CD1c-positive myeloid dendritic cell (primary cell): ENCODE measurements around the gene ESPN.
A peak's percentile ranks its signal among the peaks of the same experiment; 100 is the strongest.
"Not testable (repeated sequence)": the region's sequence is repeated elsewhere in the genome, so short reads cannot be mapped to it uniquely, and the experiment has no call there.

Experiments used
- DNase-seq: peaks from one replicate; pipeline ENCODE4 v3.0.0-alpha.2; 2016; ENCODE audit errors: extremely low spot score

Gene ESPN

DNA sequence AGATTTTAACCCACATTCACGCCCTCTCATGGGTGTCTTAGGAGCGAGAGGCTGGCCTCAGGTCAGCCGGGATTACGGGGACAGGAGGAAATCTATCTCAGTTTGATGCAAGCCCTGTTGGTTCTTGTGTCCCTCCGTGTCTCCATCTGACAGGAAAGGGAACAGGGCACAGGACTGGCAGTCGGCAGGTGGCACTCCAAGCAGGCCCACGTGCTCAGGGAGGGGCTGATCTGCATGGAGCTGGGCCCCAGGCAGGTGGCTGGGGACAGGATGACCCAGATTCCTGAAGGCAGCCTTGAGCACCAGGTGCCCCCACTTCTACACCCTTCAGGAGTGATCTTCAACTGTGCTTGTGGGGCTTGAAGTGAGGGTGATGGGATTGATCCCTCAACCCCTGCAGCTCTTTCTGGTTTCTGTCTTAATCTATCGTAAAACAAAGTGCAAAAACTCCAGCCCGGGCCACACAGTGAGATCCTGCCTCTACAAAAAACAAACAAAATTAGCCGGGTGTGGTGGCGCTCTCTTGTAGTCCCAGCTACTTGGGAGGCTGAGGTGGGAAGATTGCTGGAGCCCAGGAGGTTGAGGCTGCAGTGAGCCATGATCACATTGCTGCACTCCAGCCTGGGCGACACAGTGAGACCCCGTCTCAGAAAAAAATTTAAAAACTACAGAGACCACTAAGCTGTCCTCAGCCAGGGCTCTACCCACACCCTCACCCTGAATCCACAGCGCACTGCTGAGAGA is 58.6 kb downstream of the ESPN start:
- no peak for DNase-seq

DNA sequence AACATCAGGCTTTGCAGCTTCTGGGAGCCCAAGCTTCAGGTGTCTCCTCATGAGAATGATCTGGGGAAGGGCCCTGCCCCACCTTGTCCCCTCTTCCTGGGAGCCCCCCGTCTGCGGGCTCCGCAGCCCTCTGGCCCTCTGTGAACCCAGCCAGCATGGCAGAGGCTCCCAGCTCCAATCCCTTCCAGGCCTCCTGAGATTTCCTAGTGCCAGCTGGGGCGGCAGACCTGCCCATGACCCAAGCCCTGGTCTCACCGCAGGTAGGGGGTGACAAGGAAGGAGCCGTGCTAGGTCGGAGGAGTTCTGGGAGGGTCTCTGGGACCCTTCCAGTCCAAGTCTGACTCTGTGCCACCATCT is 59.2 kb downstream of the ESPN start:
- DNase-seq, result no peak

DNA sequence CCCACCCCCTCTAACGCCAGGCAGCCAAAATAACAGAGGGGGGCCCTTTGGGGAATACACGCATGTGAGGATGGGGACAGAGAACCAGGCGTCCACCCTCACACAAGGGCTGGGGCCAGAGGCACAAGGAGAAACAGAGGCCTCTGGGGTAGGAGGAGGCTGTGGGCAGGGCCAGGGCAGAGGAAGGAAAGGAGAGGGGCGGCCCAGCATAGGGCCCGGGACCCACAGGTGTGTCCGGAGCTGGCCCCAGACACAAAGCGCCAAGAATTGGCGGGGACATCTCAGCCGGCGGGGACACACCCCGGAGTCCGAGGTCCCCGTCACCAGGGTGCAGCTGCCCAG is 60.2 kb downstream of the ESPN start:
- DNase-seq, result no peak

DNA sequence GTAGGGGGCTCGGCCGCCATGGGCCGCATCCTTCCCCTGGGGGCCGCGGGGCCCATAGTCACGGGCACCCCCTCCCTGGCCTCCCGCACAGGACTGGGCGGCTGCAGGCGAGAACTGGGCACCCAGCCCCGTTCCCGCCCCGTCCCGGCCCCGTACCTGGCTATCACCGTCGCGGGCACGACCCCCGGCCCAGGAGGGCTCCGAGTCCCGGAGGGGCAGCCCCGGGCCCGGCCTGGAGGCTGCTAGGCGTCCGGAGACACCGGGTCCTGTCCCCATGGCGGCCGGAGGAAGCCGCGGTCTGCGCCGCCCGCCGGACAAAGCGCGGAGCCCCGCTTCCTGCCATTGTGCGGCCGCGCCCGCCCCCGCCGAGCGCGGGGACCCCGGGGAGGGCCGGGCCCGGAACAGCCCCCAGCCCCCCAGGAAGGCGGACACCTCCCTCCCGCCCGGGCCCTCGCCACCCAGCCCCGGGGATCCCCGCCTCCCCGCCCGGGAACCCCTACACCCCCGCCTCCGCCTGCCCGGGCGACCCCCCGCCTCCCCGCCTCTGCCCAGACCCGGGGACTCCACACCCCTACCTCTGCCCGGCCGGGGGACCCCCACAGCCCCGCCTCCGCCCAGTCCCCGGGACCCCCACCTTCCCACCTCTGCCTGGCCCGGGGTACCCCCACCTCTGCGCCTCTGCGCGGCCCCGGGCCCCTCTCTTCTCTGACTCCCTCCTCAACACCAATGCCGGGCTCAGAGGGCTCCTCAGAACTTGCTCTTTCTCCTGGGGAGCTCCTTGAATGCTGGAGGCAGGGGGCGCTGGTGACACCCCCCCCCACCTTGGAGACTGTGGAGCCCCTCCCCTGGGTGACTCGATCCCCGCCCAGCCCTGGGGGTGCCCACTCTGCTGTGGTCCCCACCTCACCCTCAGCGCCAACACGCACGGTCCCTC is 60.9 kb downstream of the ESPN start:
- DNase-seq, result no peak

DNA sequence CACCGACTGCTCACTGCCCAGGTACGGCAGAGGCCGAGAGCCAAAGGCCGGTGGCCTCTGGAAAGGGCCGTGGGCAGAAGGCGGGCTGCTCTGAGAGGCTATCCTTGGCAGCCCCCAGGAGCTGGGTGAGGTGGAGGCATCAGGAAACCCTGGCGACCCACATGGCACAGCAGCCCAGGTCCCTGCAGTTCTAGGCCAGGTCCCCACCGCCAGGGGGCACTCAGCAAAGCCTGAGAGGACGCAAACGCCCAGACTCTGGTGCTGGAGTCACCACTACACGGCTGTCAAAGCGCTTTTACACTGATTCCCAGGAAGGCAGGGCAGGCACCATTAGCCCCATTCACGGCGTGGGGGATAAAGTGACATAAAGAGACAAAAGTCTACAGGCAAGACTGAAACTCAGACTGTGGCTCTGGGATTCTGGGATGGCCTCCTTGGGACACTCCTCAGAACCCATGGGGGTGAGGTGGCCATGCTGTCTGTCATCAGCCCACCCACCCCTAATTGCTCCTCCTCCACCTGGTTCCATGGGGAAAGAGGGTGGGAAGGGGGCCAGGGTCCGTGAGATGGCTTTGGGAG is 61.9 kb downstream of the ESPN start:
- peak; percentile 87 for DNase-seq

DNA sequence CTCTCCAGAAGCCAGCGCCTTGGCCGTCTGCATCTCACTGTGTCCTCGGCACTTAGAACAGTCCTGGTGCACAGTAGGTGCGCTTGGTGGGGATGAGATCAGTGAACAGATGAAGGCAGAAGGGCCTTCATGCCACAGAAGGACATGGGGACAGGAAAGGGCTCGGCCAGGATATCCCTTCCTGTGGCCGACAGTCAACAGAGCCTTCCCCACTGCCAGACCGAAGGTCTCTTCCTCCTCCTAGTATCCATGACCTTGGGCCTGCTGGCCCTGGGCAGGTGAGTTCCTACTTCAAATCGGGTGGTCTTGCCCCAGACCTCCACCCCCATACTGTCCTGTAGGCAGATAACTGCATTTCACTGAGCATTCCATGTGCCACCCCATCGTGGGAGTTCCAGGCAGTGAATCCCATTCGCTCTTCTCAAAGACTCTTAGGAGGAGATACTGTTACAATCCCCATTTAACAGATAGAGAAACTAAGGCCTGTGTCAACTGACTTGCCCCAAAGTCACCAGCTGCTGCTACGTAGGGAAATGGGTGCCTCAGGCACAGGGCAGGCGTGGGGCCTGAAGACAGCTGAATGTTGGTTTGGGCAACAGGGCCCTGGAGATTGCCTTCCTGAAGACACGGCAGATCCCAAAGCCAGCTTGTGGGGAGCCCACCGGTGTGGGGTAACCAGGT is 63.4 kb downstream of the ESPN start:
- no peak for DNase-seq

DNA sequence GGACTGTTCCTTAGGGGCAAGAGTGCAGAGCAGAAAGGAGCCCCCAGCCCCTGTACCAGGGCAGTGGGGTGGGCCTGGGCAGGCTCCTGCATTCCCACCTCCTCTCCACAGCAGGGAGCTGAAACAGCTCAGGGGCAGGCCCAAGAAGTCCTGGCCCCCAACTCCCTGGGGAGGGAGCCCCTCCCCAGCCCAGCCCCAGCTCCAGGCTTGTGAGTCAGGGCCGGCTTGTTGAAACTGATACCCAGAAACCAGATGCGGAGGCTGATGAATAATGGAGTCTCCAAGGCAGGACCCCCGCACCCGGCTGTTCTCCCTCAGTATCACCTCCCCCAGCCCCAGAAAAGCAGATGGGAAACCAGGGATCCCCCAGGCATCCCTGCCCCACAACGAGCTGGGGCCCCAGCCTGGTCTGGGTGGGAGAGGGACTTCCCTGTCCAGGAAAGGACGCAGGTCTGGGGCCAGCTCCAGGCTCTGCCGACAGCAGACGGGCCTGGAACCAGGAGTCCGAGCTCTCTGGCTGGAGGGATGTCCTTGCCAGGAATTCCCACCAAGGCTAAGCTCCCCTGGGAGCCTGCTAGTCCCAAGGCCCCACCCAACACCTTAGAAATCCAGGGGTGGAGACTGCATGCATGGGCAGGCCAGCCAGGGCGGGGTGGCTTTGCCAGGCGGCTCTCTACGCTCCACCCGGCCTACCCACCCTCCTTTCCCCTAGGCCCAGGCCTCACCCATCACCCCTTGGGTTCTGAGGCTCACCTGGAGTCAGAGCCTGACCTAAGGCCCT is 64.2 kb downstream of the ESPN start:
- DNase-seq, result no peak

DNA sequence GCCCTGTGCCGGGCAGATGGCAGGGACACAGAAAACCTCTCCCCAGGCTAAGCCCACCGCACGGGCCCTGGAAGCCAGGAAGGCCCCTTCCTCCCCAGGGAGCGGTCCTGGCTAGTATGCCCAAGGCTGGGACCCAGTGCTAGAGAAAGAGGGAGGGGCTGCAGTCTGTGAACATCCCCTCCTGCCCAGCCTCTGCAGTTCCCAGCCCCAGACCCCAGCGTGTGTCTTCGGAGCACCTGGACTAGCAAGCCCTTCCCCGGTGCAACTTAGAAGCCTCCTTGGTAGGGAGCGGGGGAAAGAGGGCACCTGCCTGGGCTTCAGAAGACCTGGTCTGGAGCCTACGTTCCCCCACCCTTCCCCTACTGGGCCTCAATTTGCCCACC is 64.8 kb downstream of the ESPN start:
- no peak for DNase-seq

DNA sequence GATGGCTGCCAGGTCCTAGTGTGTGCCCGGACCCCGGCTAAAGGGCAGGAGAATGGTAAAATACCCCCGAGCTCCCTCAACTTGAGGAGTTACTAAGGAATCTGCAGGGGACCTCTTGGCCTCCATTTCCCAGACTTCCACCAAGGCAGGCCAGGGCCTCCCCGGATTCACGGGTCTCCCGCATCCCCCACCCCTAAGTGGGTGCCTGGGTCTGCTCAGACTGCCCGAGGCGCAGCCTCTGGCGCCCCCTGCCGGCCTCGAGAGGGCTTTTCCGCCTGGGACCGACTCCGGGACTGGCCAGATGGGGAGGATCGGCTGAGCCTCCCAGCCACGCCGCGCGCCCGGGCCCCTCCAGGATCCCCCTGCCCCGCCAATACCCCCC is 65.2 kb downstream of the ESPN start:
- DNase-seq, result peak; percentile 83

DNA sequence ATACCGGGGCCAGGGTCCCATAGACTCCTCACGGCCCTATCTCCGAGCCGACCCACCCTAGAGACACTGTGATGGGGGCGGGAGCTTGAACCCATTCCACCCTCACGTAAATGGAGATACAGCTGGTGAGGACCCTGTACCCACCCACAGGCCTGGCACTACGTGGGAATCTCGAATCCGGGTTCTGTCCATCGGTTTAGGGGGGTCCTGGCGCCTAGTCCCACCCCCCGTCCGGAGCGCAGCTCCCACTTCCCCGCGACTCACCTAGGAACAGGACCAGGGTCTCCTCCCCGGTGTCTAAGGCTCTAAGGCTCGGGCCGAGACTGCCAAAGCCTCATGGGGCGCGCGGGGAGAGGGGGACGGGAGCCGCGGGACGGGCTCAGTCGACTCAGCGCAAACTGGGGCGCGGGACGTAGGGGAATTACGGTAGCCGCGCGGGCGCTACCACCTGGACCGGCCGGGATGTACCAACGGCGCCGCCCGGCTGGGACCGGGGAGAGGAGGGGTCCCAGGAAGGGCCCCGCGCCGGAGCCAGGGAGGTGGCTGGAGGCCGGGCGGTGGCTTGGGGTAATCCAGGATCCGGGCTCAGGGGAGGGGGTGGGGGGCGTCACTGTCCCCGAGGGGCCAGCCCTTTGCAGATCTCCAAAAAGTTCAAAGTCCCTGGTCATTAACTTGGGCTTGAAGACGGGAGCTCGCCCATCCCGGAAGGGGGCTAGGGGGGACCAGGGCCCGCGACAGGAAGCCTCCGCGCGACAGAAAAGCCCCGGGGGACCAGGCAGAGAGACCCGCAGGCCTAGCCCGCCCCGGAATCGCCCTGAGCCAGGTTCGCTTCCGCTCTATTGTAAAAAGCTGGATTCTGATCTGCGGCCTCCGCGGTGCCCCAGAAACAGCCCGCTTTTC is 65.9 kb downstream of the ESPN start:
- no peak for DNase-seq

DNA sequence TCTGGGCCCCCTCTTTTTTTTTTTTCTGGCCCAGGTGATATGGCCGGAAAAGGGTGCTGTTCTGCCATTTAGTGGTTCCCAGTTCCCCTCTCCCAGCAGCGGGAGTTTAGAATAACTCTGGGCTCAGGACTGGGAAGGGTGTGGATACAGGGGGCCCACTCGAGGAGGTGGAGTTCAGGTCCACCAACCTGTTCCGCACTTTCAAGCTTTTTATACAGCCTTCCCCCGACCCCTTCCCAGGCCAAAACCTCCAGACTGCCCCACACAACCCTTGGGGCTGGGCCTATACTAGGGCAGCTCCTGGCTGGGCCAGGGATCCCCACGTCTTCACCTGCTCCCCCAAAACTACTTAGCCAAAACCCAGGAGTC is 66.5 kb downstream of the ESPN start:
- no peak for DNase-seq

DNA sequence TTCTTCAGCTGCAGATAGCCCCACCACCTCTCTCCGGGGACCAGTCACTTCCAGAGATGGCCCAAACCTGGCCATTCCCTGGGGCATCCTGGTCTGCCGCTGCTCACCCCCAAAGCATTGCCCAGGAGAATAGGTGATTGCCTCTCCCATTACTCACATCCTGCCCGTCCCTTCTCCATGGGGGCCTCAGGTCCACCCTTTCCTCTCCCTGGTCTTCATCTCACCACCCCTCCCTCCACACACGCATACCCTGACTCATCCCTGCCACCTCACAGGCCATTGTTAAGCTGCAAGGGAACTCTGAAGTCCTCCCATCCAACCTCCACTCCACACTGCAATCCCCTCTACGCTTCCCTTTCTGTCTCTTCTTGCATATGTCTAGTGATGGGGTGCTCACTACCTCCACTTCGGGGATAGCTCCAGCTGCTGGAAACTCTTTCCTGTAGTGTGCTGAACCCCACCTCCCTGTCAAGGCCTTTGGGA is 66.9 kb downstream of the ESPN start, which contains the start of gene PLEKHG5:
Gene PLEKHG5 (minus strand): TSS at position 188 of the 483 bp plus-strand sequence. CDS start 14,096 bp downstream, outside the sequence.
- DNase-seq, result no peak

DNA sequence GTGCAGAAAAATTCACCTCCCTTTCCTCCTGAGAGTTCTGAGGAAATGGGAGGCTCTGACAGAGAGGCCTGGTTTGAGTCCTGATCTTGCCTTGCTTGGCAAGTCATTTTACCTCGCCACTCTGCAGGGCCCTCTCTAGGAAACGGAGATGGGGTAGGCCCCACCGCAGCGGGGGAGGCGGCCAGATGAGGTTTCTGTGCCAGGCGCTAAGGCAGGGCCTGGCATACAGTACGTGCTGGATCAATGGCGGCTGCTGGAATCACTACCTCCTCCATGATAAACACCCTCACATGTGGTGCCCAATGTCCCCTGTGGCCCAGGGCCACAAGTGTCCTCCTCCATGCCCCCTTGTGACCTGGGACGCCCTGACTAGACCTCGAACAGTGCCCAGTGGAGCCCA is 67.4 kb downstream of the ESPN start:
- DNase-seq, result no peak

DNA sequence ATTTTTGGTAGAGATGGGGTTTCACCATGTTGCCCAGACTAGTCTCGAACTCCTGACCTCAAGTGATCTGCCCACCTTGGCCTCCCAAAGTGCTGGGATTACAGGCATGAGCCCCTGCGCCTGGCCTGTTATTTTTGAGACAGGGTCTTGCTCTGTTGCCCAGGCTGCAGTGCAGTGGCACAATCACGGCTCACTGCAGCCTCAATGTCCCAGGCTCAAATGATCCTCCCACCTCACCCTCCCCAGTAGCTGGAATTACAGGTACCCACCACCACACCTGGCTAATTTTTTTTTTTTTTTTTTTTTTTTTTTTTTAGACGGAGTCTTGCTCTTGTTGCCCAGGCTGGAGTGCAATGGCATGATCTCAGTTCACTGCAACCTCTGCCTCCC is 69.3 kb downstream of the ESPN start:
- not testable (repeated sequence) for DNase-seq

DNA sequence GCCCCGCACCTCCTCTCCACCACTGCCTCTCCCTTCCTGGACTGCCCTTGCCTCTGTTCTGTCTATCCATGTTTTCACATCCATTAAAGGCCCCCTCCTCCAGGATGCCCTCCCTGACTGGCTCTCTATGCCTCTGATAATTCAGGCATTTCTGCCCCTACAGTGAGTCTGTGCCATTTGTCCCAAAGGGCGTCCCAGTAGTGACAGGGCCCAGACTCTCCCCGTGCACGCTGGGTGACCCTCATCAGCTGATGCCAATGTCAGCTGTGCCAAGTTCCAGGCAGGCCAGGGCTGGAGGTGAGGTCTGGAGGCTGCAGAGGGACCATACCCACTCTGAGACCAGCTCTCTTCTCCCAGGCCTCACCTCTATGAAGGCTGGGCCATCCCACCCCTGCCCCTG is 70.1 kb downstream of the ESPN start:
- DNase-seq, result no peak

DNA sequence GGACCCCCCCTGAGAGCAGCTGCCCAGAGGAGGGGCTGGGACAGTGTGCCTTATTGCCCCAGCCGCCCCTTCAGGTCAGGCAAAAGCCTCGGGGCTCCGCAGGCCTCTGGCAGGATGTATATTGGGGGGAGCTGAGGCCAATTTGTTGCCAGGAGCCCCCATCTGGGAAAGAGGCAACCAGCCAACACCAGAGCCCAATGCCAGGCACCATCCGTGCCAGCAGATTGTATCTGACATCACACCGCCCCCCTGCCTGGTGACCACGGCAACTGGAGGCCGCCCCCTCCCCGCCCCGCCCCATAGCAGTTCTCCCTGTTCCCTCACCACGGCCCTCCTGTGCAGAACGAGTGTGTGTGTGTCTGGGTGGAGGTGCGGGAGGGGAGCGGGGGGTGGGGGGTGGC is 70.5 kb downstream of the ESPN start:
- no peak for DNase-seq

DNA sequence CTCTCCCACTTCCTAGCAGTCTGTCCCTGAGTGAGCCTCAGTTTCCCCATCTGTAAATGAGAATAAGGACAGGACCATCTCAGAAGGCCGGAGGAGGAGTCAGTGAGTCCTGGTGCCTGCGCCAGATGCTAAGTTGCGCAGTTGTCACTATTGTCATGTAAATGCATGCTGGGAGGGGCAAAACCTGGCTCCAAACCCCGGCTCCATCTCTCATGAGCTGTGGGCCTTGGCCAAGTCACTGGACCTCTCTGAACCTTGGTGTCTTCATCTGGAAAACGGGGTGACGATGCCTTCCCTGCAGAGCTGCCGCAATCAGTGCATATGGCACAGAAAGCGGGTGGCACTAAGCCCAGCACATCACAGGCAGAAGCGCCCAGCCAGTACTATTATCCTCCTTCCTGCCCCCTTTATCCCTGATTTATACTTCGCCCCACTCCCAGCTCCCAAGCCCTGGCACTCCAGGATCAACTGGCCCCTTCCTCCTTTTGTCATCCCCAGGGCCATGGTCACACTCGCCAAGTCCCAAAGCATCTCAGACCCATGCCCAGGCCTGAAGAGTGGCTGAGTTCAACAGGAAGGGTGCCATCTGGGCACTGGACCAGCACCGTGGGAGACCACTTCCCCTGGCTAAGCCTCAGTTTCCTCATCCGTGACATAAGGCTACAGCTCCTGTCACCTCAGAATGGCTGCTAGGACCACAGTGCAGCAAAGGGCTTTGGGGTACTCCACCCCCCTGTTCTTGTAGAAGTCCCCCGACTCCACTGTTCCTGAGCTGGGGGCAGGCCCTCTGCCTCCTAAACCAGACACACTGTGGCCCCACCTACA is 71.2 kb downstream of the ESPN start:
- no peak for DNase-seq

DNA sequence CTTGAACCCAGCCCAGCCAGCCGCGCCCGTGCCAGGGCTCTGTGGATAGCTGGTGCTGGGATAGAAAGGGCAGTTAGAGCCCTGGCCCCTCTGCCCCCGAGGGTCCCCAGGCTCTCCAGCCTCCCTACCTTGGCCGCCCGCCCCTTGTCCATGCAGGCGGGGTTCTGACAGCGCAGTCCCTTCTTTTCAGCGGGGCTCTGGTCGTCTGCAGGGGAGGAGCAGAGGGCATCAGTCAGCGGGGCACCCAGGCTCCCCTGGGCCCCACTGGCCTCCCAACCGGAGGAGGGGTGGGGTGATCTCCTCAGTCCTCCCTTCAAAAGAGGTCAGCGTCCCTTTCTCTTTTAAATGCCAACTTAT is 71.8 kb downstream of the ESPN start:
- no peak for DNase-seq

DNA sequence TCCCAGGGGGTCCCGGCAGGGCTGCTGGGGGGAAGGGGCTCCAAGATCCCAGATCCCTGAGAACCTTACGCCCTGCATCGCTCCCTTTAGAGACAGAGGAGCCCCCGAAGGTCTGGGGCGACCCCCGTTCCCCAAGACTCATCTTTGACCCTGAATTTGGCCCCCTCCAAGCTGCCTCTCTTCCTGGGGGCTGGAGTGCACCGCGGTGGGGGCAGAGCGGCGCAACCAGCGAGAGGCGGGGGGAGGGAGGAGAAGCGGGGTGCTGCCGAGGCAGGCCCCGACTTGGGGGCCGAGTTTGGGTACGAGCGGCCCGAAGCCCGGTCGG is 72.3 kb downstream of the ESPN start:
- no peak for DNase-seq
